ENCODE measurements around the gene ADGRB3. TPM values are rescaled to one million over a fixed set of nuclear protein-coding genes. Genes with fewer than 3 reads are reported as not detected.

ADGRB3 gene
- total RNA-seq, 4 donors from 2014 or later: 0.30 to 0.94 (median 0.35) TPM

DNA sequence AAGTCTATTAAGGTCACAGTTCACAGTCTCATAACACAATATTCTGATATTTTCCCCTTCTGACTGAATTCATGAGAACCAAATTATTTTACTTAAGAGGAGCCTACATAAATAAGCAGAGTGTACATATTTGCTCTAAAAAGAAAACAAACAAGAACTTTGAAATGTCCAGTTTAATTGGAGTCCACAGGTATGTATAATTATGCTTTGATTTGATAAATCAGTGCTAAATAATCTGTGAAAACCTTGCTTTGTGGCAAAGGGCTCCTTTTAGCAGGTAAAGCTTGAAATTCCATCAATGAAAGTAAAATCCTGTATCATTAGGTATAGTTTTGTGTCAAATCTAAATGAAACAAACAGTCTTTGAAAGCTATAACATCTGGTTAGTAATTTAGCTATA is 69.4 kb downstream of the ADGRB3 start:
- no peak for DNase-seq (ENCODE audit: low spot score in 2 of 2)
- intact Hi-C loops (cut with DNase I; ENCODE audit: low total_unique reads): no loop called here
- H3K4me3 ChIP-seq (ENCODE audit: low read depth, poor library complexity, severe bottlenecking): no peak overlapping the region
- no peak for TF ChIP-seq CTCF (IDR thresholded peaks at IDR 0.05)
- no peak for TF ChIP-seq POLR2A (IDR thresholded peaks at IDR 0.05)

DNA sequence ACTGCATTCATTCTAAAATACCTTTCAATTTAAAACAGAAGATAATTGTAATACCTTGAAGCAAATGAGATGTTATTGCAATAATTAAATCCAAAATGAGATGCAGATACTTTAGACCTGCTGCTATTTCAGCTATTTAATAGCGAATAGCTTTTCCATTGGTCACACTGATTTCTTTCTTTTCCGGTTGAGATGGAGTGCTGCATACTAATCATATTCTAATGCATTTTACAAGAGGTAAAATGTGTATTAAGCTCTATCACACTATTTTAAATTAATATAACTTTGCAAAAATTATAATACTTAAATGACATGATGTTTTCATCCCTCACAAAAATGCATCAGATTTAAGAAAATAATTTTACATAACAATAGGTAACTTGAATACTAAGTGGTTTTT is 74.0 kb downstream of the ADGRB3 start:
- 90 to 92% methylated on average over 2 of the region's 2 CpGs for WGBS, 2 donors
- DNase-seq (ENCODE audit: low spot score in 2 of 2): no peak
- H3K4me3 ChIP-seq (ENCODE audit: low read depth, poor library complexity, severe bottlenecking): no peak overlapping the region
- intact Hi-C loops (cut with DNase I; ENCODE audit: low total_unique reads): no loop called here
- TF ChIP-seq POLR2A (IDR thresholded peaks at IDR 0.05): no peak
- no peak for TF ChIP-seq CTCF (IDR thresholded peaks at IDR 0.05)

- no peak for DNase-seq (ENCODE audit: low spot score in 2 of 2)
- H3K4me3 ChIP-seq (ENCODE audit: low read depth, poor library complexity, severe bottlenecking): no peak overlapping the region
- intact Hi-C loops (cut with DNase I; ENCODE audit: low total_unique reads): no loop called here
- TF ChIP-seq POLR2A (IDR thresholded peaks at IDR 0.05) (no peak), CTCF (IDR thresholded peaks at IDR 0.05) (no peak)
Measured at GRCh38 chr6:68709882-68710281, 74.8 kb downstream of the ADGRB3 start.

- 86 to 88% methylated on average over 3 of the region's 3 CpGs for WGBS, 2 donors
Measured at GRCh38 chr6:68710496-68710895, 75.4 kb downstream of the ADGRB3 start.

GRCh38 chr6:68710916-68711315 is 75.8 kb downstream of the ADGRB3 start:
- 65 to 72% methylated on average over 3 of the region's 3 CpGs for WGBS, 2 donors
- no peak for TF ChIP-seq CTCF (IDR thresholded peaks at IDR 0.05)
- no peak for TF ChIP-seq POLR2A (IDR thresholded peaks at IDR 0.05)

More at GRCh38 chr6:68710496-68710895, 75.4 kb downstream of the ADGRB3 start:
- no peak overlapping the region for H3K4me3 ChIP-seq (ENCODE audit: low read depth, poor library complexity, severe bottlenecking)
- intact Hi-C loops (cut with DNase I; ENCODE audit: low total_unique reads): no loop called here
- DNase-seq (ENCODE audit: low spot score in 2 of 2): no peak
- TF ChIP-seq CTCF (IDR thresholded peaks at IDR 0.05) (no peak), POLR2A (IDR thresholded peaks at IDR 0.05) (no peak)

GRCh38 chr6:68711386-68712000 is 76.4 kb downstream of the ADGRB3 start:
- intact Hi-C loops (cut with DNase I; ENCODE audit: low total_unique reads): no loop called here
- DNase-seq (ENCODE audit: low spot score in 2 of 2): no peak
- WGBS, 2 donors: 71% methylated on average over 2 of the region's 2 CpGs
- no peak for TF ChIP-seq CTCF (IDR thresholded peaks at IDR 0.05)
- TF ChIP-seq POLR2A (IDR thresholded peaks at IDR 0.05): no peak
- H3K4me3 ChIP-seq (ENCODE audit: low read depth, poor library complexity, severe bottlenecking): no peak overlapping the region

More at GRCh38 chr6:68710916-68711315, 75.8 kb downstream of the ADGRB3 start:
- no peak overlapping the region for H3K4me3 ChIP-seq (ENCODE audit: low read depth, poor library complexity, severe bottlenecking)
- DNase-seq (ENCODE audit: low spot score in 2 of 2): no peak
- intact Hi-C loops (cut with DNase I; ENCODE audit: low total_unique reads): no loop called here

Data from lower leg skin (tissue), 4 donors.